OCI-LY7 (cell line): ENCODE data around the gene NUPR2.

Experiments
- EZH2phosphoT487 ChIP-seq: fragments of 200-600 bp; sonication (generic); IDR thresholded peaks from 2 replicates; pipeline ENCODE4 v1.6.1; 2018; ENCODE audit warnings: low read depth, borderline replicate concordance, mild to moderate bottlenecking, mixed run types, antibody characterized with exemption, low read length, moderate library complexity, mixed read lengths
- TF ChIP-seq, protein P1 (sequence below): fragments of 200-600 bp; sonication (generic); conservative IDR thresholded peaks from 2 replicates; pipeline ENCODE4 v1.5.1; 2014; ENCODE audit warnings: mild to moderate bottlenecking, antibody characterized with exemption, low read length, moderate library complexity, mixed read lengths

DNA sequence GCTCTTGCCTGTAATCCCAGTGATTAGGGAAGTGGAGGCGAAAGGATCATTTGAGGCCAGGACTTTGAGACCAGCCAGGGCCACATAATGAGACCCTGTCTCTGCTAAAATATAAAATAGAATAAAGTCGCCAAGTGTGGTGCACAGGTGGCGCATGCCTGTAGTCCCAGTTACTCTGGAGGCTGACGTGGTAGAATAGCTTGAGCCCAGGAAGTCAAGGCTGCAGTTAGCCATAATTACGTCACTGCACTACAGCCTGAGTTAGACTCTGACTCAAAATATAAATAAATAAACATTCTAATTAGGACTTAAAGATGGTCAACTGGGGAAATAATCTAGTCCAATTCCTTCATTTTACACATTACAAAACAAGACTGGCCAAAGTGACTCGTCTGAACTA, 10.7 kb downstream of the NUPR2 start:
- TF ChIP-seq, protein P1, sequence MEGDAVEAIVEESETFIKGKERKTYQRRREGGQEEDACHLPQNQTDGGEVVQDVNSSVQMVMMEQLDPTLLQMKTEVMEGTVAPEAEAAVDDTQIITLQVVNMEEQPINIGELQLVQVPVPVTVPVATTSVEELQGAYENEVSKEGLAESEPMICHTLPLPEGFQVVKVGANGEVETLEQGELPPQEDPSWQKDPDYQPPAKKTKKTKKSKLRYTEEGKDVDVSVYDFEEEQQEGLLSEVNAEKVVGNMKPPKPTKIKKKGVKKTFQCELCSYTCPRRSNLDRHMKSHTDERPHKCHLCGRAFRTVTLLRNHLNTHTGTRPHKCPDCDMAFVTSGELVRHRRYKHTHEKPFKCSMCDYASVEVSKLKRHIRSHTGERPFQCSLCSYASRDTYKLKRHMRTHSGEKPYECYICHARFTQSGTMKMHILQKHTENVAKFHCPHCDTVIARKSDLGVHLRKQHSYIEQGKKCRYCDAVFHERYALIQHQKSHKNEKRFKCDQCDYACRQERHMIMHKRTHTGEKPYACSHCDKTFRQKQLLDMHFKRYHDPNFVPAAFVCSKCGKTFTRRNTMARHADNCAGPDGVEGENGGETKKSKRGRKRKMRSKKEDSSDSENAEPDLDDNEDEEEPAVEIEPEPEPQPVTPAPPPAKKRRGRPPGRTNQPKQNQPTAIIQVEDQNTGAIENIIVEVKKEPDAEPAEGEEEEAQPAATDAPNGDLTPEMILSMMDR, result peak; percentile 30; the same call in 1 of the 2 replicates
- no peak for TF ChIP-seq EZH2phosphoT487
